Brain microvascular endothelial cell (primary cell): Measurements from ENCODE around the gene RSKR.
A peak's percentile ranks its signal among the peaks of the same experiment; 100 is the strongest.

ENCODE experiments used
- DNase-seq: peaks from one replicate; pipeline ENCODE4 v3.0.0-alpha.2; 2020
- H3K27ac ChIP-seq: fragments of 250-450 bp; sonication (Bioruptor Pico); 2 replicates; pipeline ENCODE4 v1.5.1; 2020; ENCODE audit warnings: mild to moderate bottlenecking, moderate library complexity
- H3K27me3 ChIP-seq: fragments of 250-450 bp; sonication (Bioruptor Pico); replicated peaks from 2 replicates; pipeline ENCODE4 v1.5.1; 2020; ENCODE audit warnings: mild to moderate bottlenecking
- H3K36me3 ChIP-seq: fragments of 250-450 bp; sonication (Bioruptor Pico); replicated peaks from 2 replicates; pipeline ENCODE4 v1.5.1; 2020; ENCODE audit warnings: mild to moderate bottlenecking
- H3K4me3 ChIP-seq: 2 replicates; pipeline ENCODE4 v1.5.1; 2011; ENCODE audit warnings: low read depth, mild to moderate bottlenecking, control low read depth, low read length, moderate library complexity
- CTCF ChIP-seq: IDR thresholded peaks from 2 replicates; pipeline ENCODE4 v1.5.1; 2011; ENCODE audit warnings: low read depth, mild to moderate bottlenecking, moderate library complexity, low read length, control low read depth, inconsistent platforms; ENCODE audit errors: missing control alignments
- in situ Hi-C: cut with HindIII; loops from 2 replicates; pipeline ENCODE4 v1.10.0; 2017; ENCODE audit warnings: low sequenced_read_pairs, low pct_ligation_motif_present

RSKR gene

DNA sequence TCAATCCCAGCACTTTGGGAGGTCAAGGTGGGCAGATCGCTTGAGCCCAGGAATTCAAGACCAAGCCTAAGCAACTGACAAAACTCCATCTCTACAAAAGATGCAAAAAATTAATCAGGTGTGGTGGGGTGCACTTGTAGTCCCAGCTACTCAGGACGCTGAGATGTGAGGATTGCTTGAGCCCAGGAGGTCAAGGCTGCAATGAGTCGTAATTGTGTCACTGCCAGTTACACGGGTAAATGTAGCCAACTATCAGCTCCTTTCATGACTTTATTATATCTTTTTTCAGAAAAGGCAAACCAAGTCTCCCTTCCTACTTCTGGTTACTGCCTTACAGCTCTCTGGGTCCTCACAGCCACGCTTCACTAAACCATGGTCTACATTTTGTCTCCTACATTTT is 43.8 kb upstream of the RSKR start:
- TF ChIP-seq CTCF, result no peak
- in situ Hi-C loops, result no loop called here
- H3K36me3 ChIP-seq, result peaks cover 30% of the 10 kb centered on the region

GRCh38 chr17:28655160-28655559 is 41.2 kb upstream of the RSKR start:
- H3K4me3 ChIP-seq, result no peak overlapping the region
- no peaks in the 10 kb centered on the region for H3K27me3 ChIP-seq
- H3K36me3 ChIP-seq, result peaks cover 46% of the 10 kb centered on the region
- DNase-seq, result no peak
- H3K27ac ChIP-seq, result no peak overlapping the region
- in situ Hi-C loops, result no loop called here
- no peak for TF ChIP-seq CTCF

More for the DNA sequence above, 43.8 kb upstream of the RSKR start:
- peak; percentile 48 for DNase-seq
- Histone ChIP-seq H3K27me3 (no peaks in the 10 kb centered on the region), H3K27ac (no peak overlapping the region), H3K4me3 (no peak overlapping the region)

DNA sequence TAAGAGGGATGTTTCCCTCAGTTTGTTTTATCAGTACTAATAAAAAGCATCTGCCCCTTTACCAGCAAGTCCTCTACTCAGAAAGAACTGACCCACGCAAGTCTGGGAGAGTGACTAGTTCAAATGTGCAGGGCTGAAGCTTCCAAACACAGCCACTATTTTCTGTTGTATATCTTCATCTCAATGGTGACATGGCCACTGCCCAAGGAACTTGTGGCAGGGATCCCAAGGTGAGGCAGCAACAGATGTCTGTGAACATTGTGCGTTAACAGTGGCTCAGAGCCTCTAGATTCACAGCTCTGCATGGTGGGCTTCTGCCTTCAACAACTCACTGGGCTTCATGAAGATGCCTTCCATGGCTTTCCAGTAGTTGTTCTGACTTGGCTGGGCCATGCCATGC is 34.7 kb upstream of the RSKR start:
- Histone ChIP-seq H3K27me3 (no peaks in the 10 kb centered on the region), H3K27ac (no peak overlapping the region), H3K36me3 (peaks cover 24% of the 10 kb centered on the region), H3K4me3 (no peak overlapping the region)
- no peak for DNase-seq
- TF ChIP-seq CTCF, result no peak
- in situ Hi-C loops, result no loop called here

- in situ Hi-C loops, result no loop called here
- no peak overlapping the region for H3K4me3 ChIP-seq
Observed at GRCh38 chr17:28646039-28646754, 32.2 kb upstream of the RSKR start.

DNA sequence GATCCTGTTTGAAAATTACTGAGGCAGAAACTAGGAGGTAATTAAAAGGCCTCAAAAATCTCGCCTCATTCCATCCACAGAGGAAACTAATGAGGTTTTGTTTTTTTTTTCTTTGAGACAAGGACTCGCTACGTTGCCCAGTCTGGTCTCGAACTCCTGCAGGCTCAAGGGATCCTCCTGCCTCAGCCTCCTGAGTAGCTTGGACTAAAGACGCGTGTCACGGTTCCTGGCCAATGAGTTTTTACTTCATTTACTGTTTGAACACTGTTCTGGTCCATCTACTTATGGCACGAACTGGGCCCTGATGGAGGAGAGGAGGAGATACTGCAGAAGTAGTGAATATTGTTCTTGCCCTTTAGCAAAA is 31.6 kb upstream of the RSKR start:
- no peak for TF ChIP-seq CTCF
- Histone ChIP-seq H3K4me3 (peak overlapping the region; percentile 70), H3K27me3 (no peaks in the 10 kb centered on the region), H3K36me3 (peaks cover 29% of the 10 kb centered on the region), H3K27ac (peak overlapping the region; percentile 37)
- no peak for DNase-seq
- in situ Hi-C loops, result no loop called here

More at GRCh38 chr17:28646039-28646754, 32.2 kb upstream of the RSKR start:
- H3K27ac ChIP-seq, result no peak overlapping the region
- no peak for DNase-seq
- H3K36me3 ChIP-seq, result peaks cover 26% of the 10 kb centered on the region
- no peak for TF ChIP-seq CTCF
- no peaks in the 10 kb centered on the region for H3K27me3 ChIP-seq

DNA sequence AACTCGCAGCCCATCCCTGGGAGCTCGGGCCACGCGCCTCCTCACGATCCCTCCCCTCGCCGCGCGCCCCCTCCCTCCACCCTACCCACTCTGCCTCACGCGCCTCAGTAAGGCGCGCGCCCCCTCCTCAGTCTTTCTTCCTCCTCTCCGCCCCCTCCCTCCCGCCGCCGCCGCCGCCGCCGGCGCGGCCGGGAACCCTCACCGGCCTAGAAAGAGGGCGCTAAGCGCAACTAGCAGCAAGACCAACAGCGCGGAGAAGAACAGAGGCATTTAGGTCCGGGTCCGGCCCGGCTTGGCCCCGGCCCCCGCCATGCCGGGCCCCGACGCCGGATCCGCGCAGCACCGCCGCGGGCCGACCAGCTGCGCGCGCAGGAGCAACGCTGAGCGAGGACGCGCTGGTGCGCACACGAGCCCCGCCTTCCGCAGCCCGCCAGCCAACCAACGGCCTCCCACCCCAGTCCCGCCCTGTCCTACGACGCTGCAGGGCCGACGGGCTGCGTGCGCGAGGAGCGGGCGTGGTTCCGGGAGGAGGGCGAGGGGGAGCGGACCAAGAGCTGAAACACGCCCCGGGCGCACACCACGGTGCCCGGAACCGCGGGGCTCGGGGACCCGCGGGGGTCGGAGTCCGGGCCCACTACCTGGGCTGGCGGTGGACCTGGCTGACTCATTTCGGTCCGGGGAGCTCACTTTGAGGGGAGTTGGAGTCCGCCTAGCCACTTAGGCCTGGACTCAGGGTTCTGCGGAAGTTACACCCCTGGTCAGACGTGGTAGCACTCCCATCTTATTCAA is 31.0 kb upstream of the RSKR start, which contains the start of gene BLTP2:
Gene BLTP2, minus strand, starts transcription at position 372 of the 789 bp plus-strand sequence. Its CDS starts 102 bp downstream, at position 270.
- peaks cover 34% of the 10 kb centered on the region for H3K36me3 ChIP-seq
- in situ Hi-C loops, result no loop called here
- peak; percentile 88 for DNase-seq
- TF ChIP-seq CTCF, result no peak
- H3K27me3 ChIP-seq, result no peaks in the 10 kb centered on the region
- H3K4me3 ChIP-seq, result peak within 1 kb of the TSS; percentile 85
- H3K27ac ChIP-seq, result peak within 1 kb of the TSS; percentile 37
